Measurements from ENCODE around the gene IGBP1.
"Not testable (repeated sequence)": the region's sequence is repeated elsewhere in the genome, so short reads cannot be mapped to it uniquely, and the experiment has no call there.

Gene IGBP1

DNA sequence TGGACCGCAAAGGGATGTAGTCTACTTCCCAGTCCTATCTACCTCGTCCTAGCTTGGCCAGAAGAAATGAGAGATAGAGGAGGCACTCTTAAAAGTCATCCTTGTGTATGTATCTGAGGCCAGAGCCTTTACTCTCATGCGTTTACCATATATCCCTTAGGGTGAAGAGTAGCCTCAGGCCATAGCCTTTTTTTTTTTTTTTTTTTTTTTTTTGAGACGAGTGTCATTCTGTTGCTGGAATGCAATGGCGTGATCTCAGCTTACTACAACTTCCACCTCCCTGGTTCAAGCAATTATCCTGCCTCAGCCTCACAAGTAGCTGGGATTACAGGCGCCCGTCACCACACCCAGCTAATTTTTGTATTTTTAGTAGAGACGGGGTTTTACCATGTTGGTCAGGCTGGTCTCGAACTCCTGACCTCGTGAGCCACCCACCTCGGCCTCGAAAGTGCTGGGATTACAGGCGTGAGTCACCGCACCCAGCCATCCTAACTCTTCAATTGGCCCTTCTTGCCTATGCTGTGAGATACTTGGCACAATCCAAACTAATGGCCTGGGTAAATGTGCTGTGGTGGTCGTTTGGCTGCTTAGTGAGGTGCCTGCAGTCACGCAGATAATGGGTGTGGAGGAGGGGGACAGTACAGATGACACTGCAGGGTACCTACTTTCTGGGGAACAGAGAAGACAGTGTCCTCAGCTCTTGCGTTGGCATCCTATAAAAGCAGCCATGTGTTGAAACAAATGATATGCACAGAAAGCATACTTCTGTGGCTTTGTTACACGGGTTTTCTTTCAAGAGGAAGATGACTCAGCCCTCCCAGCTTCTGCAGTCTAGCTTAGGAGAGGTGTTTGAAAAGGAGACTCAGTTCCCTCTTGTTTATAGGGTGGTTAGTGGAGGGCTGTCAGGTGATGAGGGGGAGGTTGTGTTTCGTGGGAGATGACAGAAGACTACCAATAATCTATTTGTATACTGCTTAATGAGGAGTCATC is 33.6 kb downstream of the IGBP1 start:
- DNase-seq (ENCODE audit: low spot score): peak; percentile 70

DNA sequence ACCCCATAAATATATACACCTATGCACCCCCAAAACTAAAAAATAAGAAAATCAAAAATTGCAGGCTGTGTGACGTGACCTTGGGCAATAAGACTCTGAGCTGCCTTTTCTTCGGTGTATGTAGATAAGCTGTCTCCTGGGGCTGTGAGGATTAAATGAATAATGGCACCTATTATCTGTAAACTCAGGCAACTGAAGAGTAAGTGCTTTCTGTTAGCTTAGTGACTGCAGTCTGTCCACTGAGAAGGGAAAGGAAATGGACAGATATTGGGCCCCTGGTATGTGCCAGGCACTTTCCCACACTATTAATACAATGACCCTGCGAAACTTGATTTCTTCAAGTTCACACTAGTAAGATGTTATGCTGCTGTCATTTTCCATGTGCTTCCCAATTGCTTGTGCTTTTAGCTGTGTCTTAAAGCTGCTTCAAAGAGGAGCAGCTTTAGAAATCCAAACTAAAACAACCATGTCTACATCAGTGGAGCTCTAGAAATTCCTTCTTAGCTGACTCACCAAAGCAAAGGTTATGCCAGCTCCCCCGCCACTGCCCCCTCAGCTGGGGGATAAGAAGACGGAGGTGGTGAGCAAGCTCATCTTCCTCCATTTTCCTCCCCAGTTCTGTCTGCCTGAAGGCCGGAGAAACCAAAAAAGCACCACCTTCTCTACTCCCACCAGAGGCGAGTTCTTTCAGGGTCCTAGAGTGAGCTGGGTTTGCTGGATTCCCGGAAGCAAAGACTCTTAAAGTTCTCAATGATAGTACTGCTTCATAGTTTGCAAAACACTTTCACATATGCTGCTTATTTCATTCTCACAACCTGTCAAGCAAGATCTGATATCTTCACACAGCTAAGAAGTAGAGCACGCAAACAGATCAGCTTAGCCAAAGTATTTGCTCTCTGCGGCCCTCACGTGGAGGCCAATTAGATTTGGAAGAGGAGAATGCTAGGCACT is 35.3 kb downstream of the IGBP1 start:
- peak; percentile 44 for DNase-seq (ENCODE audit: low spot score)

DNA sequence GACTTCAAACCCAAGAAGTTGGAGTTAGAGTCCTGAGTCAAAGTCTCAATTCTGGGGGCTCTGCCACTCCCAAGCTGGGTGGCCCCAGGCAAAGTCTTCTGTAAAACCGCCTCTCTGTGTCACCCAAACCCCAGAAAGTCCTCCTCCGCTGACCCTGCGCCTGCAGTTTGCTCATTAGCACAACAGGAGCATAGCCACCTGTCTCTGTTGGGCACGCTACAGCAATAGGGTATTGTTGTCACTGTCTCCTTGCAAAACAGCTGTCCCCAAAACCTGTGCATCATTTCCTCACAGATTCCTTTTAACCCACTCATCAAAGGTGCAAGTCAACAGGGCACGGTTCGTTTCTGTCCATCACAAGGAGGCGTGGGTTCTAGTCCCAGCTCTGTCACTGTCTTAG is 36.0 kb downstream of the IGBP1 start:
- DNase-seq (ENCODE audit: low spot score): no peak

DNA sequence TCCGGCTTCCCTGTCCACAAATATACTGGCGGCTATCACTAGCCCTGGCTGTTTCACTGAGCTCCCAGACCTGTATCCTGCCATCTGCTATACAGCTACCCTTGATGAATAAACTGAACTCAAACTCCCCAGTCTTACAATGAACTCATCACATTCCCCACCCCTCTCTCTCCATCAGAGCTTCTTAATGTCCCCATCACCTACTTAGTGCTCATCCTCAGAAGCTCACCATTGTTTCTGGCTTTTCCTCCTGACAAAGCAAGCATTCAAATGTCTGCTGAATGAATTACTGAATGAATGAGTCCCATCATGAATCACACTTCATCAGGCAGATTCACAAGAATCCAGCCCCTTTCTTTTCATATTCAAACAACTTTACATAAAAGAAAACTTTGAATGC is 38.4 kb downstream of the IGBP1 start:
- peak; percentile 75 for DNase-seq (ENCODE audit: low spot score)

DNA sequence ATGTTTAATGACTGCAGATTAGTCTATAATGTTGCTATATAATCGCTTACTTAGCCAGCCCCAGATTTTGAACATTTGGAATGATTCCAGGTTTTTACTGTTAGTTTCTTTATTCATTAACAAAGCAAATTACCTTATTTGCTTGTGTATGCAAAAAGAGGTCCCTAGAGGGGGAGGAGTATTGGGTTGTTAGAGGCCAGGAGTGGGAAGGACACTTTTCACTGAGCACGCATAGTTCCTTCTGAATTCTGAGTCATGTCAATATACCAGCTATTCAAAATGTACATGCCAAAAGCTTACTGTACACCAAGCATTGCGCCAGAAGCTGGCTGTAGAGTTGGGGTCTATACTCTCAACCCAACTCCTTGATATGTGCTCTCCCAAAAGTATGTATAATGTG is 39.0 kb downstream of the IGBP1 start:
- DNase-seq (ENCODE audit: low spot score): no peak

DNA sequence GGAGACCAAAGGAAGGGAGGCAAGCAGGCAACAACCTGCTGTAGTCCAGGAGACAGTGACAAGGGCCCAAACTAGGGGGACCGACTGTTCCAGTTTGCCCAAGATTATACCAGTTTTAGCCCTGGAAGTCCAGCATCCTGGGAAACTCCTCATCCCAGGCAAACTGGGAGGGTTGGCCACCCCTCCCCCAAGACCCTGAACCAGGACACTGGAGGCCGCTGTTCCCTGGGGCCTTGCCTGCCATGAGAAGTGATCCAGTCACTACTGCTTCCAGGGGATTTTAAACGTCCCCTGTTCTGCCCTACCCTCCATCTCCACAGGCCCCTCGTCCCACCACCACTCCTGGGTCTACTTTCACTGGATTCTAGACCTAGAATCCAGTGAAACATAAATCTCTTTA is 39.7 kb downstream of the IGBP1 start:
- no peak for DNase-seq (ENCODE audit: low spot score)

DNA sequence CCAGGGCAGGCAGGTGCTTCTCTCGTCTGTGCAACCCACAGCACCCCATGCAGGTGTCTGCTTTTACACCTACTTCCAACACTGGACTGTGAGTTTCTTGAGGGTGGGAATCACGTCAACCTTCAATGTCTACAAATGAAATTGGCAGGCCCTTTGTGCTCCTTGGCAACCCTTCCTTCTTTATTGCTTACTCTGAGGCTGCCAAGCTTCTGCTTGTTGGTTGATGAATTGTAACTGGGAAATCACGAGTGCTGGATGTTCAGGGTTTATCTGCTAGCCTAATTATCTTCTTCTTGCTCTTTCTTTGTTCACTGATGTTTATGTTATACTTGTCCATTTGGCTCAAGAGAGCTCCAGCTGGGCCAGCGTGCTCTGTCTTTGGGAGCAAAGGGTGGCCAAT is 41.5 kb downstream of the IGBP1 start:
- DNase-seq (ENCODE audit: low spot score): no peak

DNA sequence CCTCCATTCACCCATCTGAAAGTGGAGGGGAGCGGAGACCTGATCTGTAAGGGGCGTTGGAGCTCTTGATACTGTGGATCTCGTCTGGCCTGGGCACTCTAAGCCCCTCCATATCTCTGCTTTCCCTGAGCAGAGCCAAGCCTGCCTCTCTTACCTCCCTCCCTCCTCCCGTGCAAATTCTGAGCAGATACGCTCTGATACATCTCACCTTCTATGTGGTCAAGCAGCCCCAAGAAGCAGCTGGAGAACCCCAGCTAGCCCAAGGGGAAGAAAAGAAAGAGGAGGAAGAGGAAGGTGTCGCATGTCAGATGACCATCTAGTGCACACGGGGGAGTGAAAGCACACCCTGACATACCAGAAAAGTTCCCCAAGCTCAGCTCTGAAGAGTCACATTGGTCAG is 42.1 kb downstream of the IGBP1 start:
- DNase-seq (ENCODE audit: low spot score): no peak

DNA sequence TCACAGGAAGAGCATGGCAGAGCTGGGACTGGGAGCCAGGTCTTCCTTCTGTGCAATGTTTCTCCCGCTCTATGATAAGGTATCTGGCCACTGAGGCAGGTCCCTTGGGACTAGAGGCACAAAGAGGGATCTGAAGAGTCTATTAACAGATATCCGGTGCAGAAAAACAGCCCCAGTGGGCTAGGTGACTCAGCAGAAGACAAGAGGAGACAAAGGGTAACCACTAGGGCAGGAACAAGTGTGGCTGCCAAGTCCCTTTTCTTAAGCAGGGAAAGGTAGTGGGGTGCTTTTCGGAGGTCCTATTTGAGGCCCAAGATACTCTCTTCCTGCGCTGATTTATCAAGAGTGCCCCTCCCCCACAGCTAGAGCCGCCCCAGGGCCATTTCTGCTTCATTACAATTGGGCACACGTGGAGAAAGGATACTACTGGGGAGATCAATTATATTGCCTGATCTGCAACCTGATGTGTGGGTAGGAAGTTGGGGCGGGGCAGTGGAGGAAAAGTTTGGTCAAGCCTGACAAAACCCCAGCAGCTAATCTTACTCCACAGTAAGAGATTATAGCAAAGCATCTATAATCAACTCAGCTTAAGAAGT is 43.8 kb downstream of the IGBP1 start, which contains the start of gene DGAT2L6:
Gene DGAT2L6, plus strand, starts transcription at position 546 of the 596 bp plus-strand sequence. CDS start 100 bp downstream, outside the sequence.
- DNase-seq (ENCODE audit: low spot score): peak; percentile 28

DNA sequence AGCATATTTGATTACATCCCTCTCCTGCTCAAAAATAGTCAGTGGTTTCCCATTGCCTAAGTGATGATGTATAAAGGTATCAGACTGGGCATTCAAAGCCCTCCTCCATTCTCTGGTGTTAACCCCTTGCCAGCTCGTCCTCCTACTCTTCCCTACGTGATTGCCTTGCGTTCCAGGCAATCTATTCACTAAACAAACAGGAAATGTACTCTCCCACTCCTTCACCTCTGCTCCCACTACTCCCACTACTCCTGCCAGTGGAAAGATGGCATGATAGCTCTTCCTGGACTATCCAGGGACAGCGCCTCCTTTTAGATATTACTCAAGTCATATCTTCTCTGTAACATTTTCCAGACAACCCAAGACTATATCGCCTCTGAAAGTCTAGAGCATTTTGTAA is 49.8 kb downstream of the IGBP1 start:
- DNase-seq (ENCODE audit: low spot score): no peak

DNA sequence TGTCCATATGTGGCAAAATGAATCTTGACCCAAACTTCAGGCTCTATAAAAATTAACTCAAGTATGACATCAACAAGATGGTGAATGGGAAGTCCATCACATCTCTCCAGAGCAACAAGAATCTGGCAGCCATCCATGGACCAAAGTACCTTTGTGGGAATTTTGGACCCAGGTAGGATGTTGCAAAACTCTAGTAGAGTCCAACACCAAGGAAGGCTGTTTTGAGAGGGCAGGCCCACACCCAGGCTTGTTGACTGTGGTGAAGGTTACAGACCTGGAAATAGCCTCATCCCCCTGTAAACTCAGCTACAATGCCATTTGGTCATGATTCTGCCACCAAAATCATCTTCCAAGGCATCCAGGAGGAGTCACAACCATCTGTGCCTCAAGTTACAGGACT is 57.0 kb downstream of the IGBP1 start:
- DNase-seq (ENCODE audit: low spot score): no peak

DNA sequence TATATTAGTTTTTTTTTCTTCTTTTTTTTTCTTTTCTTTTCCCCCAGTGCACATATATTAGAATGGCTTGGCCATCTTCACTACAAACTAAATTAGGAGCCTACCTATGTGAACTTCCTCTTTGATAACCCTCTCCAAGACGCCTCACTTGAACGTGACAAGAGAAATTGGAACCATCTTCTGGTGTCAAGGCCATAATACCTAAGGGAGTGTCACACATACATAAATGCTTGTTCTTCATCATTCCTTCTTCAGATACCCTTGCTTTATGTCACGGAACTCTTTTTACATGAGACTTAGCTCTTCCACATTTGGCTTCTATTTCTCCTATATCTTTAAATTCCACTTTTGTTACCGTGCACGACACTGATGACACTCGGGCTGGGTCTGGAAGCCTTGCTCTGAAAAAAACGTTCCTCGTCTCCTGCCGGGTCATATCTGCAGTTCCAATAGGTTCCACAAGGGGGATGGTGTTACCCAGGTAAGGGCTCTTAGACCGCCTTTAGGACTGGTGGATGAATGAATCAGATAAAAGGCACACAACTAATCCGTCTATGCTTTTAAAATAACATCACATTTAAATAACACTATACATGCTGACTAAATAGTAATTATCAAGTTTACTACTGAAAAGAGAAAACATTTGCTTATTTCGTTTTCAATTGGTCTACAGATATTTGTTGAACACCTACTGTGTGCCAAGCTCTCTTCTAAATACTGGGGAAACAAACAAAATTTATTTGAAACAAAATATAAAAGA is 63.9 kb downstream of the IGBP1 start:
- DNase-seq (ENCODE audit: low spot score): no peak

DNA sequence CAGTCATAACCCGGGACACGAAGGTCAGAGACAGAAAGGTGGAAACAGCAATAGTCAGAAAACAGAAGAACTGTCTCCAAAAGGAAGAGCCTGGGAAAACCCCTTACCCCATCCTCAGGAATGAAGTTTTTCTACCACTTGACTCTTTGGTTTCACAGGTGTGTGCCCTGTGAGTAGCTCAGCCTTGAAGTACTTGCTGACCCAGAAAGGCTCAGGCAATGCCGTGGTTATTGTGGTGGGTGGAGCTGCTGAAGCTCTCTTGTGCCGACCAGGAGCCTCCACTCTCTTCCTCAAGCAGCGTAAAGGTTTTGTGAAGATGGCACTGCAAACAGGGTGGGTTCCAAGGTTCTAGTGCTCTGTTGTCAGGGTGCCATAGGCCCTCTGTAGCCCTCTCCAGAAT is 68.5 kb downstream of the IGBP1 start:
- no peak for DNase-seq (ENCODE audit: low spot score)

DNA sequence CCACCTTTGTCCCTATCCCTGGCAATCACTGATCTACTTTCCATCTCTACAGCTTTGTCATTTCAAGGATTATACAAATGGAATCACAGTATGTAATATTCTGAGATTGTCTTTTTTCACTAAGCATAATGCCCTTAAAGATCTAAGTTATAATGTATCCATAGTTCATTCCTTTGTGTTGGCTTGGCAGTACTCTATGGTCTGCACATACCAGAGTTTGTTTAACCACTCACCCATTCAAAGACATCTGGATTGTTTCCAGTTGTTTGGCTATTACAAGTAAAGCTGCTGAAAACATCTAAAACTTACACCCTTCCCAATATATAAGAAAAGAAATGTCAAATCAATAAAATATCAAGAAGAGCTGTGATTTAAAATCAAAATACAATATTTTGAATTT is 75.2 kb downstream of the IGBP1 start:
- no peak for DNase-seq (ENCODE audit: low spot score)

DNA sequence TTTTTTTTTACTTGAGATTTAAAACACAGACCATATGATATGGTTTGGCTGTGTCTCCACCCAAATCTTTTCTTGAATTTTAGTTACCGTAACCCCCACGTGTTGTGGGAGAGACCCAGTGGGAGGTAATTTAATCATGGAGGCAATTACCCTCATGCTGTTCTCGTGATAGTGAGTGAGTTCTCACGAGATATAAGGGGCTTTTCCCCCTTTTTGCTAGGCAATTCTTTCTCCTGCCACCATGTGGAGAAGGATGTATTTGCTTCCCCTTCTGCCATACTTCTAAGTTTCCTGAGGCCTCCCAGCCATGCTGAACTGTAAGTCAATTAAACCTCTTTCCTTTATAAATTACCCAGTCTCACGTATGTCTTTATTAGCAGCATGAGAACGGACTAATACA is 76.3 kb downstream of the IGBP1 start:
- not testable (repeated sequence) for DNase-seq (ENCODE audit: low spot score)
